ENCODE results near the gene E4F1.

- TF ChIP-seq CTCF (IDR thresholded peaks at IDR 0.05; ENCODE audit: low read depth, low read length, missing input control) (no peak), HNF4G (IDR thresholded peaks at IDR 0.05) (no peak), TAF1 (conservative IDR thresholded peaks at IDR 0.05) (no peak), JUND (IDR thresholded peaks at IDR 0.05) (peak in 1 of 2 donors; percentile 14), HNF4A (conservative IDR thresholded peaks at IDR 0.05) (peak in 1 of 2 donors; percentile 42), RAD21 (IDR thresholded peaks at IDR 0.05) (no peak)
Observed at GRCh38 chr16:2223221-2223941, at the start of gene E4F1.
